ENCODE data around the gene CPLX4. TPM values are rescaled to one million over a fixed set of nuclear protein-coding genes. Genes with fewer than 3 reads are reported as not detected.

CPLX4 gene
- total and polyA plus RNA-seq, 2 donors from 2014 or later, result not detected

- Histone ChIP-seq H3K27ac (ENCODE audit: low read depth in 2 of 2, low read length in 2 of 2) (no peak overlapping the region), H3K36me3 (ENCODE audit: control insufficient read depth in 2 of 3, insufficient read depth in 3 of 3, low read length in 3 of 3) (no peaks in the 10 kb centered on the region), H3K4me1 (ENCODE audit: control insufficient read depth in 2 of 3, insufficient read depth in 2 of 3, low read depth in 1 of 3, low read length in 3 of 3) (peaks cover 0 to 2% (median 0%) of the 10 kb centered on the region in 3 donors), H3K9me3 (ENCODE audit: control insufficient read depth in 2 of 3, insufficient read depth in 1 of 3, low read length in 3 of 3) (no peaks in the 10 kb centered on the region), H3K27me3 (ENCODE audit: control insufficient read depth, insufficient read depth, low read length) (peaks cover 67% of the 10 kb centered on the region), H3K4me3 (ENCODE audit: low read length in 3 of 3) (no peak overlapping the region), H3K9ac (ENCODE audit: low read length in 3 of 3) (no peak overlapping the region)
- DNase-seq, result no peak
- intact Hi-C loops (cut with DNase I), result no loop called here
- no peak for TF ChIP-seq CTCF (IDR thresholded peaks at IDR 0.05; ENCODE audit: borderline replicate concordance, extremely low read depth, insufficient read depth)
- FAIRE-seq, result no peak
Measured at GRCh38 chr18:59276047-59276446, 42.4 kb downstream of the CPLX4 start.

- Histone ChIP-seq H3K9me3 (ENCODE audit: control insufficient read depth in 2 of 3, insufficient read depth in 1 of 3, low read length in 3 of 3) (no peaks in the 10 kb centered on the region), H3K4me1 (ENCODE audit: control insufficient read depth in 2 of 3, insufficient read depth in 2 of 3, low read depth in 1 of 3, low read length in 3 of 3) (peaks cover 0 to 2% (median 0%) of the 10 kb centered on the region in 3 donors), H3K4me3 (ENCODE audit: low read length in 3 of 3) (no peak overlapping the region), H3K9ac (ENCODE audit: low read length in 3 of 3) (no peak overlapping the region), H3K27ac (ENCODE audit: low read depth in 2 of 2, low read length in 2 of 2) (no peak overlapping the region), H3K27me3 (ENCODE audit: control insufficient read depth, insufficient read depth, low read length) (peaks cover 72% of the 10 kb centered on the region), H3K36me3 (ENCODE audit: control insufficient read depth in 2 of 3, insufficient read depth in 3 of 3, low read length in 3 of 3) (no peaks in the 10 kb centered on the region)
- intact Hi-C loops (cut with DNase I), result no loop called here
- FAIRE-seq (no peak), DNase-seq (no peak)
- no peak for TF ChIP-seq CTCF (IDR thresholded peaks at IDR 0.05; ENCODE audit: borderline replicate concordance, extremely low read depth, insufficient read depth)
Measured at GRCh38 chr18:59275406-59275949, 43.0 kb downstream of the CPLX4 start.

GRCh38 chr18:59274533-59274928 lies 43.9 kb downstream of the CPLX4 start:
- Histone ChIP-seq H3K27ac (ENCODE audit: low read depth in 2 of 2, low read length in 2 of 2) (no peak overlapping the region), H3K4me3 (ENCODE audit: low read length in 3 of 3) (no peak overlapping the region), H3K4me1 (ENCODE audit: control insufficient read depth in 2 of 3, insufficient read depth in 2 of 3, low read depth in 1 of 3, low read length in 3 of 3) (peaks cover 0 to 2% (median 0%) of the 10 kb centered on the region in 3 donors), H3K9me3 (ENCODE audit: control insufficient read depth in 2 of 3, insufficient read depth in 1 of 3, low read length in 3 of 3) (no peaks in the 10 kb centered on the region), H3K9ac (ENCODE audit: low read length in 3 of 3) (no peak overlapping the region), H3K36me3 (ENCODE audit: control insufficient read depth in 2 of 3, insufficient read depth in 3 of 3, low read length in 3 of 3) (no peaks in the 10 kb centered on the region), H3K27me3 (ENCODE audit: control insufficient read depth, insufficient read depth, low read length) (peaks cover 76% of the 10 kb centered on the region)
- FAIRE-seq, result no peak
- TF ChIP-seq CTCF (IDR thresholded peaks at IDR 0.05; ENCODE audit: borderline replicate concordance, extremely low read depth, insufficient read depth), result no peak
- intact Hi-C loops (cut with DNase I), result no loop called here
- no peak for DNase-seq

Measured in kidney (tissue), 14 donors.